NCI-H226 (cell line): Measurements from ENCODE around the gene SF3A2.

ENCODE experiments used
- DNase-seq: peaks from one replicate; pipeline ENCODE4 v3.0.0-alpha.2; 2015

Gene SF3A2

GRCh38 chr19:2255112-2255845, 18.7 kb downstream of the SF3A2 start:
- no peak for DNase-seq

GRCh38 chr19:2255982-2256685, 19.5 kb downstream of the SF3A2 start, which contains the start of gene JSRP1:
TSS of gene JSRP1 (minus strand) at chr19:2256417. CDS start at chr19:2255314, 1,103 bp downstream.
- no peak for DNase-seq

- DNase-seq = no peak
These were observed 22.7 kb downstream of the SF3A2 start for GRCh38 chr19:2259336-2259735.

- DNase-seq = no peak
These were observed 23.7 kb downstream of the SF3A2 start for GRCh38 chr19:2260341-2260805.

- DNase-seq = no peak
These were observed 25.0 kb downstream of the SF3A2 start for GRCh38 chr19:2261438-2262172.

- DNase-seq = peak; percentile 76
These were observed 29.8 kb downstream of the SF3A2 start for GRCh38 chr19:2266183-2266993.

- no peak for DNase-seq
These were observed 31.8 kb downstream of the SF3A2 start for GRCh38 chr19:2268480-2268830.

- no peak for DNase-seq
These were observed 32.2 kb downstream of the SF3A2 start for GRCh38 chr19:2268861-2269243.

GRCh38 chr19:2269244-2270156, 32.9 kb downstream of the SF3A2 start:
- peak; percentile 90 for DNase-seq

GRCh38 chr19:2270157-2270422, 33.5 kb downstream of the SF3A2 start:
- no peak for DNase-seq

GRCh38 chr19:2270423-2271233, 34.0 kb downstream of the SF3A2 start:
- DNase-seq = peak; percentile 75

GRCh38 chr19:2271234-2272103, 34.8 kb downstream of the SF3A2 start:
- DNase-seq = peak; percentile 68

GRCh38 chr19:2273356-2274184, 36.9 kb downstream of the SF3A2 start:
- DNase-seq = peak; percentile 27

- DNase-seq = no peak
These were observed 37.6 kb downstream of the SF3A2 start for GRCh38 chr19:2274185-2274711.

GRCh38 chr19:2274931-2275535, 38.4 kb downstream of the SF3A2 start:
- DNase-seq = no peak

- no peak for DNase-seq
These were observed 39.2 kb downstream of the SF3A2 start for GRCh38 chr19:2275588-2276428.

GRCh38 chr19:2276429-2276986, 39.9 kb downstream of the SF3A2 start:
- DNase-seq = no peak
